Stimulated activated naive B cell treated with anti-CD40 and anti-IgM and Interleukin-4, amounts not matched to agents 10 μg/mL and 1 μg/mL and 100 μg/mL, for 72 hours (primary cell): ENCODE measurements around the gene PFN1.
"Not testable (repeated sequence)": the region's sequence is repeated elsewhere in the genome, so short reads cannot be mapped to it uniquely, and the experiment has no call there.

Experiments
- ATAC-seq, 2 donors: fragments of 150-1000 bp; cut with Tn5 transposase; replicated peaks; 2 replicates each; pipeline ENCODE4 v1.10.0; 2021; ENCODE audit warnings: moderate library complexity in 1 of 2
- DNase-seq: peaks from one replicate; pipeline ENCODE4 v3.0.0; 2021
- H3K27ac Mint-ChIP-seq: one replicate; pipeline ENCODE4 v1.8.0; 2022; ENCODE audit warnings: mild to moderate bottlenecking, mixed read lengths
- H3K27me3 Mint-ChIP-seq, 2 donors: one replicate each; pipeline ENCODE4 v1.8.0; 2022; ENCODE audit warnings: mixed read lengths in 2 of 2
- H3K36me3 Mint-ChIP-seq, 2 donors: one replicate each; pipeline ENCODE4 v1.8.0; 2022; ENCODE audit warnings: mixed read lengths in 2 of 2, mild to moderate bottlenecking in 1 of 2
- H3K4me1 Mint-ChIP-seq, 2 donors: one replicate each; pipeline ENCODE4 v1.8.0; 2022; ENCODE audit warnings: mixed read lengths in 2 of 2, mild to moderate bottlenecking in 1 of 2
- H3K4me3 Mint-ChIP-seq, 2 donors: one replicate each; pipeline ENCODE4 v1.8.0; 2022; ENCODE audit warnings: mild to moderate bottlenecking in 2 of 2, mixed read lengths in 2 of 2, moderate library complexity in 1 of 2
- H3K9me3 Mint-ChIP-seq, 2 donors: one replicate each; pipeline ENCODE4 v1.8.0; 2022; ENCODE audit warnings: mixed read lengths in 2 of 2, mild to moderate bottlenecking in 1 of 2

The PFN1 gene

GRCh38 chr17:4935650-4936049 lies 12.7 kb downstream of the PFN1 start:
- no peak overlapping the region for H3K4me3 Mint-ChIP-seq
- ATAC-seq (no peak), DNase-seq (no peak)
- no peak overlapping the region for H3K27ac Mint-ChIP-seq
- no peaks in the 10 kb centered on the region for H3K9me3 Mint-ChIP-seq
- peaks cover 41 to 66% of the 10 kb centered on the region in 2 donors for H3K4me1 Mint-ChIP-seq
- H3K27me3 Mint-ChIP-seq, result peaks cover 17 to 21% of the 10 kb centered on the region in 2 donors
- peaks cover 34 to 61% of the 10 kb centered on the region in 2 donors for H3K36me3 Mint-ChIP-seq

DNA sequence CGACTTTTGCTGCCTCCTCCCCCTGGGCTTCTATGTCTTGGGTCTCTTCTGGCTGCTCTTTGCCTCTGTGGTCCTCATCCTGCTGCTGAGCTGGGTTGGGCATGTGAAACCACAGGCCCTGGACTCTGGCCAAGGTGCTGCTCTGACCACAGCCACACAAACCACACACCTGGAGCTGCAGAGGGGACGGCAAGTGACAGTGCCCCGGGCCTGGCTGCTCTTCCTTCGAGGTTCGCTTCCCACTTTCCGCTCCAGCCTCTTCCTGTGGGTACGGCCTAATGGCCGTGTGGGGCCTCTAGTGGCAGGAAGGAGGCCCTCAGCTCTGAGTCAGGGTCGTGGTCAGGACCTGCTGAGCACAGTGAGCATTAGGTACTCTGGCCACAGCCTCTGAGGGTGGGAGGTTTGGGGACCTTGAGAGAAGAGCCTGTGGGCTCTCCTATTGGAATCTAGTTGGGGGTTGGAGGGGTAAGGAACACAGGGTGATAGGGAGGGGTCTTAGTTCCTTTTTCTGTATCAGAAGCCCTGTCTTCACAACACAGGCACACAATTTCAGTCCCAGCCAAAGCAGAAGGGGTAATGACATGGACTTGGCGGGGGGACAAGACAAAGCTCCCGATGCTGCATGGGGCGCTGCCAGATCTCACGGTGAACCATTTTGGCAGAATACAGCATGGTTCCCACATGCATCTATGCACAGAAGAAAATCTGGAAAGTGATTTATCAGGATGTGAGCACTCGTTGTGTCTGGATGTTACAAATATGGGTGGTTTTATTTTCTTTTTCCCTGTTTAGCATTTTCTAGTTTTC lies 14.0 kb downstream of the PFN1 start:
- peak; percentile 33 to 45 for ATAC-seq

DNA sequence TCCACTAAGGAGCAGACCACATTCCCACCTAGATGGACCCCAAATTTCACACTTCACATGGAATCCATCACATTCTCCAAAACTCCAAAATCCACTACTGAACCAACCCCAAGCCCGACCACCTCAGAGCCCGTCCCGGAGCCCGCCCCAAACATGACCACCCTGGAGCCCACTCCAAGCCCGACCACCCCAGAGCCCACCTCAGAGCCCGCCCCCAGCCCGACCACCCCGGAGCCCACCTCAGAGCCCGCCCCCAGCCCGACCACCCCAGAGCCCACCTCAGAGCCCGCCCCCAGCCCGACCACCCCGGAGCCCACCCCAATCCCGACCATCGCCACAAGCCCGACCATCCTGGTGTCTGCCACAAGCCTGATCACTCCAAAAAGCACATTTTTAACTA lies 14.7 kb downstream of the PFN1 start:
- Mint-ChIP-seq H3K27ac (no peak overlapping the region), H3K4me3 (peak overlapping the region; percentile 1 to 10), H3K9me3 (no peaks in the 10 kb centered on the region), H3K36me3 (peaks cover 40 to 69% of the 10 kb centered on the region in 2 donors), H3K4me1 (peaks cover 40 to 61% of the 10 kb centered on the region in 2 donors), H3K27me3 (peaks cover 17 to 21% of the 10 kb centered on the region in 2 donors)
- DNase-seq, result no peak
- ATAC-seq, result no peak

More for the DNA sequence above, 14.0 kb downstream of the PFN1 start:
- Mint-ChIP-seq H3K9me3 (no peaks in the 10 kb centered on the region), H3K36me3 (peaks cover 37 to 67% of the 10 kb centered on the region in 2 donors), H3K4me3 (peak overlapping the region; percentile 1 to 10), H3K4me1 (peaks cover 42 to 67% of the 10 kb centered on the region in 2 donors), H3K27me3 (peaks cover 17 to 21% of the 10 kb centered on the region in 2 donors), H3K27ac (peak overlapping the region; percentile 49)
- no peak for DNase-seq

DNA sequence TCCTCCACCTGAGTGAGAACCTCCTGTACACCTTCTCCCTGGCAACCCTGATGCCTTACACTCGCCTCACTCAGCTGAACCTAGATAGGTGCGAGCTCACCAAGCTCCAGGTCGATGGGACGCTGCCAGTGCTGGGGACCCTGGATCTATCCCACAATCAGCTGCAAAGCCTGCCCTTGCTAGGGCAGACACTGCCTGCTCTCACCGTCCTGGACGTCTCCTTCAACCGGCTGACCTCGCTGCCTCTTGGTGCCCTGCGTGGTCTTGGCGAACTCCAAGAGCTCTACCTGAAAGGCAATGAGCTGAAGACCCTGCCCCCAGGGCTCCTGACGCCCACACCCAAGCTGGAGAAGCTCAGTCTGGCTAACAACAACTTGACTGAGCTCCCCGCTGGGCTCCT lies 15.6 kb downstream of the PFN1 start:
- peaks cover 34 to 54% of the 10 kb centered on the region in 2 donors for H3K4me1 Mint-ChIP-seq
- no peaks in the 10 kb centered on the region for H3K9me3 Mint-ChIP-seq
- DNase-seq (no peak), ATAC-seq (peak in 1 of 2 donors; percentile 33)
- no peak overlapping the region for H3K27ac Mint-ChIP-seq
- peaks cover 17 to 21% of the 10 kb centered on the region in 2 donors for H3K27me3 Mint-ChIP-seq
- no peak overlapping the region for H3K4me3 Mint-ChIP-seq
- peaks cover 43 to 68% of the 10 kb centered on the region in 2 donors for H3K36me3 Mint-ChIP-seq

DNA sequence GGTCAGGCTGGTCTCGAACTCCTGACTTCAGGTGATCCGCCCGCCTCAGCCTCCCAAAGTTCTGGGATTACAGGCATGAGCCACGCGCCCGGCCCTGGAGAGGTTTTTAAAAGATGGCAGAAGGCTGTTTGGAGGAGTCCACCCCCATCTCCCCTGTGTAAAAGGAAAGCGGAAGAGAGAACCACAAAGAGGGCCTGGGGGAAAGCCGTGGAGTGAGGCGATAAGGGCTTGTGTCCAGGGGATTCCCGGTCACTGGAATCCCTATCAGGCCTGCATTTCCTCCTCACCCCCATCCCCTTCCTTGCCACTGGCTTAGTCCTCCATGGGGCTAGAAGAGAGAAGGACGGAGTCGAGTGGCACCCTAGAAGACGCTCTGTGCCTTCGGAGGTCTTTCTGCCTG lies 16.4 kb downstream of the PFN1 start, which contains the start of gene GP1BA:
Gene GP1BA (plus strand): TSS at position 315 of the 400 bp plus-strand sequence. CDS start 328 bp downstream, outside the sequence.
- peaks cover 17 to 21% of the 10 kb centered on the region in 2 donors for H3K27me3 Mint-ChIP-seq
- no peak for DNase-seq
- peak within 1 kb of the TSS; percentile 26 to 54 for H3K4me3 Mint-ChIP-seq
- peak; percentile 58 to 81 for ATAC-seq
- peak within 1 kb of the TSS; percentile 75 for H3K27ac Mint-ChIP-seq
- H3K36me3 Mint-ChIP-seq, result peaks cover 38 to 60% of the 10 kb centered on the region in 2 donors
- H3K4me1 Mint-ChIP-seq, result peaks cover 32 to 49% of the 10 kb centered on the region in 2 donors
- H3K9me3 Mint-ChIP-seq, result no peaks in the 10 kb centered on the region

DNA sequence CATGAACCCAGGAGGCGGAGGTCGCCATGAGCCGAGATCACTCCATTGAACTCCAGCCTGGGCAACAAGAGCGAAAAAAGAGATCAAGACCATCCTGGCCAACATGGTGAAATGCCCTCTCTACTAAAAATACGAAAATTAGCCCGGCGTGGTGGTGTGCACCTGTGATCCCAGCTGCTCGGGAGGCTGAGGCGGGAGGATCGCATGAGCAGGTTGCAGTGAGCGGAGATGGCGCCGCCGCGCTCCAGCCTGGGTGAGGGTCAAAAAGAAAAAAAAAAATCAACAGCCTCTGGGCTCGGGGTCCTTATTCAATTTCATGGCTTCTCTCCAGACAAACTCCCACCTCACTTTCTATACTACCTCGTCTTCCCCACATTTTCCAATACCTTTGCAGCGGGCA lies 19.4 kb downstream of the PFN1 start:
- H3K27ac Mint-ChIP-seq, result no peak overlapping the region
- H3K36me3 Mint-ChIP-seq, result peaks cover 22 to 42% of the 10 kb centered on the region in 2 donors
- no peak overlapping the region for H3K4me3 Mint-ChIP-seq
- H3K9me3 Mint-ChIP-seq, result no peaks in the 10 kb centered on the region
- peaks cover 9 to 14% of the 10 kb centered on the region in 2 donors for H3K27me3 Mint-ChIP-seq
- DNase-seq, result no peak
- no peak for ATAC-seq
- H3K4me1 Mint-ChIP-seq, result peaks cover 26 to 36% of the 10 kb centered on the region in 2 donors

DNA sequence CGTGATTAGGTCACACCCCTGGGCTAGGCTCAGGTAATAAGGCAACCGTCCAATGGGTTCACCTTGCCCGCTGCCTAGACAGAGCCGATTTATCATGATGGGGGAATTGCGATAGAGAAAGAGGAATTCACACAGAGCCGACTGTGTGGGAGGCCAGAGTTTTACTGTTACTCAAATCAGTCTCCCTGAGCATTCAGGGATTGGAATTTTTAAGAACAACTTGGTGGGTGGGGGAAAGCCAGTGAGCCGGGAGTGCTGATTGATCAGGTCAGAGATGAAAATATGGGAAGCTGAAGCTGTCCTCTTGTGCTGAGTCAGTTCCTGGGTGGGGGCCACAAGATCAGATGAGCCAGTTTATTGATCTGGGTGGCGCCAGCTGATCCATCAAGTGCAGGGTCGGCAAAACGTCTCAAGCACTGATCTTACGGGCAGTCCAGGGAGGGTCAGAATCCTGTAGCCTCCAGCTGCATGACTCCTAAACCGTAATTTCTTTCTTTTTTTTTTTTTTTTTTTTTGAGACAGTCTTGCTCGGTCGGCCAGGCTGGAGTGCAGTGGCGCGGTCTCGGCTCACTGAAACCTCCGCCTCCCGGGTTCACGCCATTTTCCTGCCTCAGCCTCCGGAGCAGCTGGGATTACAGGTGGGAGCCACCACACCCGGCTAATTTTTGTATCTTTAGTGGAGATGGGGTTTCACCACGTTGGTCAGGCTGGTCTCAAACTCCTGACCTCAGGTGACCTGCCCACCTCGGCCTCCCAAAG lies 21.6 kb downstream of the PFN1 start:
- not testable (repeated sequence) for H3K27ac Mint-ChIP-seq, H3K4me3 Mint-ChIP-seq, ATAC-seq, H3K9me3 Mint-ChIP-seq, DNase-seq, H3K27me3 Mint-ChIP-seq
- H3K4me1 Mint-ChIP-seq, result peaks cover 12 to 14% of the 10 kb centered on the region in 2 donors
- H3K36me3 Mint-ChIP-seq, result peaks cover 21 to 31% of the 10 kb centered on the region in 2 donors

DNA sequence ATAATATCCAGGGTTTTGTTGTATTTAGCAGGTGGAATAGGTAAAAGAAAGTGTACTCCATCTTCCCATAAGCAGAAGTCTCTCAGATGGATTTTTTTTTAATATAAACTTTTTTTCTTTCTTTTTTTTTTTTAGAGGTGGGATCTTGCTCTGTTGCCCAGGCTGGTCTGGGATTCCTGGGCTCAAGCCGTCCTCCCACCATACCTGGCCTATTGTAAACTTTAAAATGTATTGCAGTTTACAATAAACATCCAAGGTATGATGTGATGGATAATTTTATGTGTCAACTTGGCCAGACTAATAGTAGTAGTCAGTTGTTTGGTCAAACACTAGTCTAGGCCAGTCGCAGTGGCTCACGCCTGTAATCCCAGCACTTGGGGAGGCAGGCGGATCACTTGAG lies 27.0 kb downstream of the PFN1 start:
- H3K36me3 Mint-ChIP-seq, result peaks cover under 1 to 2% of the 10 kb centered on the region in 2 donors
- no peaks in the 10 kb centered on the region for H3K9me3 Mint-ChIP-seq
- ATAC-seq (no peak), DNase-seq (no peak)
- H3K4me1 Mint-ChIP-seq, result peaks cover 0 to under 1% of the 10 kb centered on the region in 2 donors
- H3K4me3 Mint-ChIP-seq, result no peak overlapping the region
- no peaks in the 10 kb centered on the region for H3K27me3 Mint-ChIP-seq
- H3K27ac Mint-ChIP-seq, result no peak overlapping the region

DNA sequence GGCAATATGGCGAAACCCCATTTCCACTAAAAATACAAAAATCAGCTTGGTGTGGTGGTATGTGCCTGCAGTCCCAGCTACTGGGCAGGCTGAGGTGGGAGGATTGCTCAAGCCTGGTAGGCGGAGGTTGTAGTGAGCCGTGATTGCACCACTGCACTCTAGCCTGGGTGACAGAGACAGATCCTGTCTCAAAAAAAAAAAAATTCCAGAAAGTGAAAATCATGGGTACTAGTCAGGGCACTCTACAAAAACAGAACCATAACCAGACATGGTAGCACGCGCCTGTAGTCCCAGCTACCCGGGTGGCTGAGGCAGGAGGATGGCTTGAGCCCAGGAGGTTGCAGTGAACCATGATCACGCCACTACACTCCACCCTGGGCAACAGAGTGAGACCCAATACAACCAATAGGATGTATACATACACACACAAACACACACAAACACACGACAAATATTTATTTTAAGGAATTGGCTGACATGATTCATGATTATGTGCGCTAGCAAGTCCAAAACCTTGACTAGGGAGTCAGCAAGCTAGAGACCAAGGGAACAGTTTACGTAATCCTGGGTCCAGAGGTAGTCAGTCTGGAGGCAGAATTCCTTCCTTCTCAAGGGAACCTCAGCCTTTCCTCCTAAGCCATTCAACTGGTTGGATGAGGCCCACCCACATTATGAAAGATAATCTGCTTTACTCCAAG lies 27.8 kb downstream of the PFN1 start:
- no peak overlapping the region for H3K27ac Mint-ChIP-seq

DNA sequence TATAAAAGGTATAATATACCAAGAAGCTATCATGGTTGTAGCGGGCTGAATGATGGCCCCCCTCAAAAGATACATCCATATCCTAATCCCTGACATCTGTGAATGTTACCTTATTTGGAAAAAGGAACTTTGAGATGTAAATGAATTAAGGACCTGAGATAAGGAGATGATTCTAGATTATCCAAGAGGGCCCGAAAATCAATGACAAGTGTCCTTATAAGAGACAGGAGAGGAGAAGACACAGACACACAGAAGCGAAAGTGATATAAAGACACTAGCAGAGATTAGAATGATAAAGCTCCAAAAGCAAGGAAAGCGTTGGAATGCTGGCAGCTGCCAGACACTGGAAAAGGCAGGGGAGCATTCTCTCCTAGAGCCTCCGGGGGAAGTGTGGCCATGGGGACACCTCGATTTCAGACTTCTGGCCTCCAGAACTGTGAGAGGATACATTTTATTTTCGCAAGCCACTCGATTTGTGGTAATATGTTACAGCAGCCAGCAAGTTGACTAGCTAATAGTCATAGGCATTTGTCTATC lies 28.8 kb downstream of the PFN1 start:
- ATAC-seq, result no peak

More for the DNA sequence above, 27.8 kb downstream of the PFN1 start:
- H3K36me3 Mint-ChIP-seq, result peaks cover 0 to 2% of the 10 kb centered on the region in 2 donors
- H3K27me3 Mint-ChIP-seq, result no peaks in the 10 kb centered on the region
- H3K4me3 Mint-ChIP-seq, result no peak overlapping the region
- no peaks in the 10 kb centered on the region for H3K4me1 Mint-ChIP-seq
- no peak for DNase-seq
- ATAC-seq, result no peak
- H3K9me3 Mint-ChIP-seq, result no peaks in the 10 kb centered on the region

GRCh38 chr17:4914551-4914950 lies 33.8 kb downstream of the PFN1 start:
- H3K36me3 Mint-ChIP-seq, H3K9me3 Mint-ChIP-seq, H3K27me3 Mint-ChIP-seq, H3K4me1 Mint-ChIP-seq, ATAC-seq, H3K27ac Mint-ChIP-seq, DNase-seq, H3K4me3 Mint-ChIP-seq: not testable (repeated sequence)

More for the DNA sequence above, 28.8 kb downstream of the PFN1 start:
- no peak for DNase-seq
- Mint-ChIP-seq H3K4me3 (no peak overlapping the region), H3K9me3 (no peaks in the 10 kb centered on the region), H3K27me3 (no peaks in the 10 kb centered on the region), H3K4me1 (no peaks in the 10 kb centered on the region), H3K36me3 (peaks cover 0 to 2% of the 10 kb centered on the region in 2 donors), H3K27ac (no peak overlapping the region)

GRCh38 chr17:4913994-4914393 lies 34.3 kb downstream of the PFN1 start:
- H3K27me3 Mint-ChIP-seq, result peaks cover 0 to 8% of the 10 kb centered on the region in 2 donors
- H3K4me1 Mint-ChIP-seq, result no peaks in the 10 kb centered on the region
- H3K9me3 Mint-ChIP-seq, result no peaks in the 10 kb centered on the region
- H3K27ac Mint-ChIP-seq, result no peak overlapping the region
- ATAC-seq (no peak), DNase-seq (no peak)
- H3K4me3 Mint-ChIP-seq, result no peak overlapping the region
- H3K36me3 Mint-ChIP-seq, result no peaks in the 10 kb centered on the region

- H3K4me3 Mint-ChIP-seq, result no peak overlapping the region
- DNase-seq (peak; percentile 76), ATAC-seq (peak; percentile 99)
- H3K36me3 Mint-ChIP-seq, result no peaks in the 10 kb centered on the region
- peaks cover 6 to 8% of the 10 kb centered on the region in 2 donors for H3K27me3 Mint-ChIP-seq
- peaks cover 0 to under 1% of the 10 kb centered on the region in 2 donors for H3K4me1 Mint-ChIP-seq
- H3K27ac Mint-ChIP-seq, result no peak overlapping the region
- no peaks in the 10 kb centered on the region for H3K9me3 Mint-ChIP-seq
Observed at GRCh38 chr17:4908711-4909496, 39.4 kb downstream of the PFN1 start.
